HG03565 (cell line): ENCODE results near the gene GP1BB.
"Not testable (repeated sequence)": the region's sequence is repeated elsewhere in the genome, so short reads cannot be mapped to it uniquely, and the experiment has no call there.

Experiments used
- ATAC-seq: cut with Tn5 transposase; IDR thresholded peaks from one replicate; pipeline ENCODE4 v1.9.1; 2021; ENCODE audit warnings: mild to moderate bottlenecking, moderate library complexity; ENCODE audit not compliant: unreplicated experiment

The GP1BB gene

DNA sequence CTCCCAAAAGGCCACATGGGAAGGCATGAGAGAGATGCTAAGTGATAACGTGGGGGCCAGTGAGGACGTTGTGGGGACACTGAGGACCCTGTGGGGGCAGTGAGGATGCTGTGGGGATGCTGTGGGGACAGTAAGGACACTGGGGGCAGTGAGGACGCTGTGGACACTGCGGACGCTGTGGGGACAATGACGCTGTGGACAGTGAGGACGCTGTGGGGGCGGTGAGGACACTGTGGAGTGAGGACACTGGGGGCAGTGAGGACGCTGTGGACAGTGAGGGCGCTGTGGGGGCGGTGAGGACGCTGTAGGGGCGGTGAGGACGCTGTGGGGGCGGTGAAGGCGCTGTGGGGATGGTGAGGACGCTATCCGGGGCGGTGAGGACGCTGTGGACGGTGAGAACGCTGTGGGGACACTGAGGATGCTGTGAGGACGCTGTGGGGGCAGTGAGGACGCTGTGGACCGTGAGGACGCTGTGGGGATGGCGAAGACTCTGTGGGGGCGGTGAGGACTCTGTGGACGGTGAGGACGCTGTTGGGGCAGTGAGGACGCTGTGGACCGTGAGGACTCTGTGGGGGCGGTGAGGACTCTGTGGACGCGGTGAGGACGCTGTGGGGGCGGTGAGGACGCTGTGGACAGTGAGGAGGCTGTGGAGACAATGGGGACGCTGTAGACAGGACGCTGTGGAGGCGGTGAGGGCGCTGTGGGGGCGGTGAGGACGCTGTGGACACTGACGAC, 1.8 kb downstream of the GP1BB start:
- no peak for ATAC-seq

DNA sequence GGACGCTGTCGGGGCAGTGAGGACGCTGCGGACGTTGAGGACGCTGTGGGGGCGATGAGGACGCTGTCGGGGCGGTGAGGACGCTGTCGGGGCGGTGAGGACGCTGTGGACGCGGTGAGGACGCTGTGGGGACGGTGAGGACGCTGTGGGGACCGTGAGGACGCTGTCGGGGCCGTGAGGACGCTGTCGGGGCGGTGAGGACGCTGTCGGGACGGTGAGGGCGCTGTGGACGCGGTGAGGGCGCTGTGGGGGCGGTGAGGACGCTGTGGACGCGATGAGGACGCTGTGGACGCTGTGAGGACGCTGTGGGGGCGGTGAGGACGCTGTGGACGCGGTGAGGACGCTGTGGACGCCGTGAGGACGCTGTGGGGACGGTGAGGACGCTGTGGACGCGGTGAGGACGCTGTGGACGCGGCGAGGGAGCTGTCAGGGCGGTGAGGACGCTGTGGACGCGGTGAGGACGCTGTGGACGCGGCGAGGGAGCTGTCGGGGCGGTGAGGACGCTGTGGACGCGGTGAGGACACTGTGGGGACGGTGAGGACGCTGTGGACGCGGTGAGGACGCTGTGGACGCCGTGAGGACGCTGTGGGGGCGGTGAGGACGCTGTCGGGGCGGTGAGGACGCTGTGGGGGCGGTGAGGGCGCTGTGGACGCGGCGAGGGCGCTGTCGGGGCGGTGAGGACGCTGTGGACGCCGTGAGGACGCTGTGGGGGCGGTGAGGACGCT, 2.9 kb downstream of the GP1BB start:
- not testable (repeated sequence) for ATAC-seq

DNA sequence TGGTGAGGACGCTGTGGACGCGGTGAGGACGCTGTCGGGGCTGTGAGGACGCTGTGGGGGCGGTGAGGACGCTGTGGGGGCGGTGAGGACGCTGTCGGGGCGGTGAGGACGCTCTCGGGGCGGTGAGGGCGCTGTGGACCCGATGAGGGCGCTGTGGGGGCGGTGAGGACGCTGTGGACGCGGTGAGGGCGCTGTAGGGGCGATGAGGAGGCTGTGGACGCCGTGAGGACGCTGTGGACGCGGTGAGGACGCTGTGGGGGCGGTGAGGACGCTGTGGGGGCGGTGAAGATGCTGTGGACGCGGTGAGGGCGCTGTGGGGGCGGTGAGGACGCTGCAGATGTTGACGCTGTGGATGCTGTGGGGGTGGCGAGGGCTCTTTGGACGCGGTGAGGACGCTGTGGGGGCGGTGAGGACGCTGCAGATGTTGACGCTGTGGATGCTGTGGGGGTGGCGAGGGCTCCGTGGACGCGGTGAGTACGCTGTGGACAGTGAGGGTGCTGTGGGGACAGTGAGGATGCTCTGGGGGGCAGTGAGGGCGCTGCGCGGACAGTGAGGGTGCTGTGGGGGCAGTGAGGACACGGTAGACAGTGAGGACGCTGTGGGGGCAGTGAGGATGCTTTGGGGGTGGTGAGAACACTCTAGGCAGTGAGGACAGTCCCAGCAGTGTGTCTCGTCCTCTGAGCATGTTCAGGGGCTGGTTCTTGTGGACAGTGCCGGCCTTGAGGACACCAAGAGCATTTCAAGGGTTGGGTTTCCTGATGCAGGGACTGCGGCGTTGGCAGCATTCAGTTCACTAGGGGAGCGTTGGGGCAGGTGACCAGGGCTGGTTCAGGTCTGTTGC, 4.2 kb downstream of the GP1BB start:
- ATAC-seq = no peak

DNA sequence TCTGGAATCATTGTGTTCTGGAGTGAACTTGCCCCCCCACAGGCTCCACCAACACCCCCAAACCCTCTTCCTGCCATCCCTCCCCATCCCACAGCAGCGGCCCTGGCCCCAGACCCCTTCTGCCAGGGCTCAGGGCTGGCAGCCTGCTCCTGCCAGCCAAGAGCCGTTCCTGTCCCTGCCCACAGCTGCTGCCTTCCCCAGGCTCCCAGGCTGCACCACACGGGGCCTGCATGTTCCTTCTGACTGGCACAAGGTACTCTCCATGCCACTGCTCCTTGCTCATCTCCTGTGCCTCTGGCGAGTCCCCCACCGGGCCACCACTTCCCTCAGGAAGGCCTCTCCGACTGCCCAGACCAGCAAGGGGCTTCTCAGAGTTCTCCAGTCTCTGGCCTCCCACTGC, 4.9 kb downstream of the GP1BB start:
- ATAC-seq = no peak

DNA sequence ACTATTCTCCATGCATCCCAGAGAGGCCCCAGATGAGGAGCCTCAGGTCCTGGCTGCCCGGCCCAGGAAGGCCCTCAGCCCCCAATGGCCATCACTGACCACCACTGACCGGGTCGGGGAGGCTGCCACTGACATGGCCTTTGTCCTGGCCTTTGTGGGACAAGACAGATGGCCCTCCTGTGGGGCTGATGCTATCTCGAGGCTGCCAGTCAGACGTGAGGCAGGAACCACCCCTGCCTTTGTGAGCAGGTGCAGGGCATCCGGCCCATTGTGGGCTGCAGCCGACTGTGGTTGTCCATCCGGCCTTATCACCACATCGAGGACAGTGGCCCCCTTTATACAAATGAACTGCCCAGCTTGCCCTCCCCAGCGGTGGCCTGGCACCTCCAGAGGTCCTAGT, 5.5 kb downstream of the GP1BB start:
- no peak for ATAC-seq

DNA sequence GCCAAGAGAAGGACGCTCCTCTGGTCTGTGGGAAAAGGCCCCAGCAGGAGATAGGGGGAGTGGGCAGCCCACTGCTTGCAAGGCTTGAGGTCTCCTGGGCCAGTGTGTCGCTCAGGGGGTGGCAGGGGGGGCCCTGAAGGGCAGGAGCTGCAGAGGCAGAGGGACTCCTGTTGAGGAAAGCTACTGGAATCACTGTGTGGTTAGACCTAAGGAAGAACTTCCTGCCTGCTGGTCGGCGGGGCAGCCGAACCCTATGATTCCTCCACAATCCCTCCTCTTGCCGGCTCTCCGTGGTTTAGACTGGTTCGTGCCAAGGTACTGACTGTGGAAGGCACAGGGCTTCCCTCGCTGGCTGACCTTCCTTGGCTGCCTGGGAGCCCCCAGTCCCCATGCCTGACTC, 6.2 kb downstream of the GP1BB start:
- ATAC-seq = no peak

DNA sequence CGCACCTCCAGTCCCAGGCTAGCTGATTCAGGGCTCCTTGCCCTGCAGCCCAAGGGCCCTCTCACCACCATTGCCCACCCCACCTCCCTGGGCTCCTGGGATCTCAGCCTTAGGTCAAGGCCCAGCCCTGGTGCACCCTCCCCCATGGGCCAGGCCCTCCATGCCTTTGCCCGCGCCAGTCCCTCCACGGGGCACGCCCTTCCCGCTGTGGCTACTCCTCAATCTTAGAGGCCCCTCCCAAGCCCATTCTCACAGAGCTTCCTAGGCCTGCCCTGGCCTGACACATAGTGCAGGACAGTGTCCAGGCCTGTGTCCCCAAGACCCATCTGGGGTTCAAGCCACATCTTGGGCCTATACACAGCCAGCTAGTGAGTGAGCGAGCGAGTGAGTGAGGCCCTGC, 6.9 kb downstream of the GP1BB start:
- ATAC-seq = no peak

DNA sequence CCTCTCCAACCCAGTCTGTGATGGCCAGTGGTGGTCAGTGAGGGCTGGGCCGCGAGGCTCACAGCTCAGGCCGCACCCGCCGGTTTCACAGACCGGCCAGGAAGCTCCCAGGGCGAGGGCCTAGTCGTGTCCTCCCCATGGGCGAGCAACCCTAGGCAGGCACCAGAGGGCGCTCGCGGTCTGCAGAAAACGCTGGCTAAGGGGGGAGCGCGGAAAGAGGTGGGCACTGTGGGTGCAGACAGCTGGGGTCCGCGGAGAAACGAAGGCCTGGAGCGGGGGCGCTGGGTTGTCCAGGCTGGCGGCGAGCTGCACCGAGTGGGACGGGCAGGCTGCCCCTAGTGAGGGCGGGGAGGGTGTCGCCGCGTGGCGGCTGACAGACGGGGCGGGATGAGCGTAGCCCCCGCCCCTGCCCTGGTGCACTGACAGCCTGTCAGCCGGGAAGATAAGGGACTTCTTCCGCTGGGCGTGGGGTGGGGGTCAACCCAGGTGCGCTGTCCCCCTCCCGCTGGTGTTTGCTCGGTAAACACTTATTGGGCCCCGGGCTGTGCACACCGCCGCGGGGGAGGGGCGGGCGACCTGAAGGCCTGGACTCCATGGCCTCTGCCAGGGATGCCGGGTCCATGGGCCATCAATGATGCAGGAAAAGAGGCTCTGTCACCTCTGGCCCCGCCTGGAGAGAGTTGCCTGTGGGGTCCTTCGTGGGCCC, 7.5 kb downstream of the GP1BB start:
- no peak for ATAC-seq

DNA sequence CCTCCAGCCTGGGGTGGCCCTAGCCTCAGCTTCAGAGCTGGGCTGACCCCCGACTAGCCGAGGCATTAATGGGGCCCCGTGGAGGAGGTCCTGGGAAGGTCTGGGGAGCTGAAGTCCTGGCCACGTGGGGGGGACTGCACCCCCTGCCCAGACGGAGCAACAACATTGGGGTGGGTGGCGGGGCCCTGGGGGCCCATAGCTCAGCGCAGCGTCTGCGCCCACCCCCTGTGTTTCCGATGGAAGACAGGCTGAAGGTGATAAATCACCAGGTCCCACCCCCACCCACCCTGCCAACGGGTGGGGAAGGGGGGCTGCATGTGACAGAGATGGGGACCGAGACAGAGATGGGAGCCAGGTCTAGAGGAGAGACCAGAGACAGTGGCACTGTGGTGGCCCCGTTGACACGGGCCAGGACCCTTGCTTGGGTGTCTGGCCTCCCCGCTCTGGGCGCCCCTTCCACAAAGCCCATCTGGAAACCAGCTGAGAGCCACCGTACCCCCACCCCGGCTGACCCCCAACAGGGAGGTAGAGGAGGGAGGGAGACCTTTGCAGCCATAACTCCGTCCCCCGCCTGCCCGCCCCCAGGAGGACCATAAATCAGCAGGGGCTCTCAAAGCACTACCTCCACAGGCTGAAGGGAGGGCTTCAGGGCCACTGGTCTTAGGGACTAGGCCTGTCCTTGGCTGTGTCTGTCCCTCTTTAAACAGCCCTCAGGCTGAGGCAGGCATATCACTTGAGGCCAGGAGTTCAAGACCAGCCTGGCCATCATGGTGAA, 8.2 kb downstream of the GP1BB start:
- ATAC-seq = no peak

DNA sequence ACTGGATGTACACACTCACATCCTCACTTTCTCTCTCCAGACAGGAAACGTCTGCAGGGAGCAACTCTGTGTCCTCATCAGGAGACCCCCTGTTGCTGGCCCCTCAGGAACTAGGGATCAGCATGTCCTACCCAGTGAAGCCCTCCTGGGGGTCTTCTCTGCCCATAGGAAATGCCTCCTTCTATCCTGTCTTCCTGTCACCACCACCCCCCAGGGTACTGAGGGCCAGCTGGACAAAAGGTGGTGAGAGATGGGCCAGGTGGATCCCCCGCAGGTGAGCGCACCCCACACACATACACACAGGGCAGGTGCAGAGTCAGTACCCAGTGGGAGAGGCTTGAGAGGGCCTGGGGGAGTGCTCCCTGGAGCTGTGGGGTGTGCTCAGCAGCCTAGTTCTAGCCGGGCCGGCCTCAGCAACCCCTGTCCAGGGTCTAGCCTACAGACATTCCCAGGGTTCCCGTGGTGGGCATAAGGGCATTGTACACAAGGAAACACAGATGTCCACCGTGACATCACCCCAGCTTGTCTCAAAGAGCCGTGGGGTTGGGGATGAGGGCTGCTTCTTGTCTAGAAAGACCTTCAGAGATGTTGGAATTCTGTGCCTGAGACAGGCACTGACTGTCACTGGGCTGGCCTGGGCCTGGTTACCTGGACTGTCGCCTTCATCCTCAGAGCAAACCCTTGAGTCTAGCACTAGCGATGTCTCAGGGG, 9.2 kb downstream of the GP1BB start:
- ATAC-seq = no peak

DNA sequence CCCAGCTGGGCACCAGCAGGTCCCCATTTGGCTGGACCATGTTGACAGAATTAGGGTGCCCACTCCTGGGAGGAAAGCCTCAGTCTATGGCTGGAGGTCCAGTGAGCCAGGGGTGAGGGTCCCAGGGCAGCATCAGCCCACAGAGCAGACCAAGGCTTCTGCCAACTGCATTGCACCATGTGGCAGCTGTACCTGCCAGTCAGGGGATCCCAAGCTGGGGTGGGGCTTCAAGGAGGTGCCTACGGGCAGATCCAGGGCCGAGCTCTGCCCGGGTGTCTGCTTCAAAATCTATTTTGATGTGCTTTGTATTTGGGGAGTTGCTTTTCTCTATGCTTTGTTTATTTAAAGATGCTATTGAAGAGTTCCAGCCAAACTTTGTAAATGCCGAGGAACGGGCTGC, 10.4 kb downstream of the GP1BB start:
- no peak for ATAC-seq

DNA sequence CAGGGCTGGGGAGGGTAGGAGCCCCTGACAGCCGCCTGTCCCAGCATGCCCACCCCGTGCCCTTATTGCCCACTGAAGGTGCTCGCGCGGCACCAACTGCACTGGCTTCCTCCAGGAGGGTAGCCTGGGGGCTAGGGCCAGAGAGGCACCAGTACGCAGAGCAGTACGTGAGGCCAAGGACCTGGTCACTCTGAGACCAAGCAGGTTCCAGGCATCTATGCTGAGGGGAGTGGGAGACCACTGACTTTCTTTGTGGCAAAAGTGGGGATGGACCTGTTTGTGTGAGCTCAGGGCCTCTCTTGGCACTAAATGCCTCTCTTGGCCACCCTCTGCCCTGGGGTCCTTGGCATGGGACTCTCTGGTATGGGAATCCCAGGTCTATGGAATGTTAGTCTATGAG, 10.8 kb downstream of the GP1BB start:
- ATAC-seq = no peak

DNA sequence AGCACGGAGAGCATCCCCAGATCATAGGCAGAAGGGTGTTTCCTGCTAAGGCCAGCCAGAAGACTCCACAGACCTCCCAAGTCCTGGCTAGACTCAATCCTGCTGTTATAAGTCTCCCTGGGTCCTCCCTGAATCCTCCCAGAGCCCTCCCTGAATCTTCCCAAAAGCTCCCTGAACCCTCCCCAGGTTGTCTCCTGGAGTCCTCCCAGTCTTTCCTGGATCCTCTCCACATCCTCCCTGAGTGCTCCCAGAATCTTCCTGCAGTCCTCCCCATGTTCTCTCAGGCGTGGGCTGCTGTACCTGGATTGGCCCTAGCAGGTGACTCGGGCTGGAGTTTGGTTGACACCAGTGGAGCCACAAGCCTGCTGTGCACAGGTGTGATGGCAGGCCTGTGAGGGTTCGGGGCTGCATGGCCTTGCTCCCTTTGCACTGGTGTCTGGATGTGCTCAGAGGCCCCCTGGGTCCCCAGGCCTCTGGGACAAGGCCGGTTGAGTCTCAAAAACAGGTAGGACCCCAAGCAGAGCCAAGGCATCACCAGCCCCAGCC, 11.6 kb downstream of the GP1BB start:
- no peak for ATAC-seq

DNA sequence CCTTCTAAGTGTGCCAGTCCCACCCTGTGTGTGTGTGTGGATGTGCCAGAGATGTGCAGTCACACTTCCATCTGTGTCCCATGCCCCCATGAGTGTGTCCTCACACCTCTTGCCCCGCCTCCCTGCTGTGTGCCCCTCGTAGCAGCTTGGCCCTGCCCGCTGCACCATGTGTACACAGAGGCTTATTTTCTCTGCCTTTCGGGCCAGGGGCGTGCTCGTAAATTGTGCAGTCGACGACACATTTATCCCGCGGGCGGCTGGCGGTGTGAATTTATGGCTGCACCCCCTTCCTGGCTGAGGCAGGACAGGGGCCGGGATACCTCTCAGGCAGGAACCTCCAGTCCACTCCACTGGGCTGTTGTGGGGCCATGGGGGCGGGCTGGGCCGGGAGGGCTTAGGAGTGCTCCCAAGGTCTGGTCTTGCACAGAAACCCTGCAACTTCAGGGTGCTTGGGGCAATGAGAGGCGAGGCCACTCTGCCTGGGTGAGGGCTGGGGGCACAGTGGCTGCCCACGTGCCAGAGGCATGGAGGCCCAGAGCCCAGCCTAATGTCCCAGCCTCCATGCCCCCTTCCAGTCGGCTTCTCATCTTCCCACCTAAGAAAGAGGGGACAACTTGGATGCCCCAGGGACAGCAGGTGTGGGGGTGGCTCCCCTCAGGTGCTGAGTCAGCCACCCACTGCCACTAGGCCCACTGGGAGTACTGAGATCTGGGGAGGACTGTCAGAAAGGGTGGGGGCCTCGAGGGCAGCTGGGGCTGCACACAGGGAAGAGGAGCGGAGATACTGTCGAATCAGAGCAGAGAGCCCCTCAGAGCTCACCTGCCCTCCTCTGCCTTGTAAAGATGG, 12.5 kb downstream of the GP1BB start:
- no peak for ATAC-seq

DNA sequence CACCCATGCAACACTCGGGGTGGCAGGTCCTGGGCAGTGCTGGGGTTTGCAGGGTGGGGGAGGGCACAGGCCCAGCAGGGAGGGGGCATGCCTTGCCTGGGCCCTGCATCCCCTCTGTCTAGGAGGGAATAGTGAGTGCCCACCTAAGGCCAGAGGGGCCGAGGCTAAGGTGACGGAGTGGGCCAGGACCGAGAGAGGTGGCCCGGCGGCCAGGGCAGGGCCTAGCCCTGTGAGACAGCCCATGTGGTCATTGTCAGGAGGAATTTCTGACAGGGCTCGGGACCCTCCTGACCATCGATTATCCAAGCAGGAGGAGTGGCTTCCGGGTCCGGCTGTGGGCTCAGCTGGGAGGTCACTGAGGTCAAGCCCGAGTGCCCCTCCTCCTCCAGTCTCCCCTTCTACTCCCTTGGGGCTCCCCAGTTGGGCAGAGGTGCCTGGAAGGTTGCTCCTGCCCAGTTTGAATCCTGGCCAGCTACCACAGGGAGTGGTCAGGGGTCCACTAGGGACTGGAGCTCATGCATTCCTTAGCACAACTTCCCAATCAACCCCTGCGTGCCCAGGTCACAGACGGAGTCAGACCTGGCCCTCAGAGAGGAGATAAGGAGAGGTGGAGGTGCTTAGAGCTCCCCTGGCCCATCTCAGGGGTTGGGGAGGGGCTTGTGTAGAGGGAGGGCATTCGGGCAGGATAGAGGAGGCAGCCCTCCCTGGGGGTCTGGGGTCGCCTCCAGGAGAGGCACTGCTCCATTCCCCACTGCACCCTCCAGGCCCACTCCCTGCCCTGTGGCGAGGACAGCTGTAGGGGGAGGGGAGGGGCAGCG, 14.7 kb downstream of the GP1BB start:
- ATAC-seq = no peak

DNA sequence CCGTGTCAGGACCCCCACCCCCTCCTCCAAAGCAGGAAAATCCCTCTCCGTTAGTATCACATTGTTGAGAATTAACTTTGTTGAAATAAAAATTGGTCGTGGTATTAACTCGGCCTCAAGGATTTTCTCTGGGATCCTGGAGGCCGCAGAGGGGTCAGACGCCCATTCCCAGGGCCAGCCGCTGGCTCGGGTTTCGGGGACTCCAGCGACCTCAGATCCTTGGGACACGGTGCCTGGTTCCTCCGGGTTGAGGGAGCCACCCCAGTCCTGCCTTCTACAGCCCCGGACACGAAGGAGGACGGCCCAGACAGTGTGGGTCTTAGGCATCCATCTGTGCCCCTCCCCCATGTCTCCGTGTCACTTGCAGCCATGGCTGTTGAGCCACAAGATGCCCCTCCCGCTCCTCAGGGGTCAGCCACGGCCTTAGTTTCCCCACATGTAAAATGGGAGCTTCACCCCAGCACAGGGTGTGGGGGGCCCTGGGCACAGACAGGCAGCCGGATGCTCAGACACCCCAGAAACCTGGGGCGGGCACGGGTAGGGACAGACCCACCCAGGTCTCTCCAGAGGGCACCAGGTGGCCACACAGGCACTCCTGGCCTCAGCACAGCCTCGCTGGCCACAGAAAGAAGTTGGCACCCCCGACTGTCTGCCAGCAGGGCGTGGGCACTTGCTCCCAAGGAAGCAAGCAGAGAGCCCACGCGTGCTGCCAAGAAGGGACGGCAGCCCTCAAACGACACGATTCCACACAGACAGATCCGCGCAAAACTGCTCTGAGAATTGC, 15.5 kb downstream of the GP1BB start:
- no peak for ATAC-seq

DNA sequence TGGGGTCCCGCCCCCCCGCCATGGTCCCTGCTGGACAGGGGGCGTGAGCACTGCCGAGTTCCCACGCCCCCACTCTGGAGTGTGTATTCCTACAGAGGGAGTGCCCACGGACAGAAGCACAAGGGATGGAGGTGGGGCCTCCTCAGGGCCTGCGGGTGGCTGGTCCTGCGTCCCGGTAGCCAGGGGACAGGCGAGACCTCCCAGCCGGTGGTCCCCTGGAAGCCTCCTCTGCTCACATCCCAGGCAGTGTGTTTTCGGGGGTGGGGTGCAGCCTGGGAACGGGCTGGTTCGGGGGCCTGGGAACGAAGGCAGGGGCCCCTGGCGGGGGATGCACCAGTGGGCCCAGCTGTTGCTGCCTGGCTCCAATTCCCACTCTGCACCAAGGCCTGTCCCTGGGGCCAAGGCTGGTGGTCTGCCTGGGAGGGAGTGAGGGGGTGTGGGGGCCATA, 16.1 kb downstream of the GP1BB start:
- no peak for ATAC-seq
